GM18520 (cell line): Measurements from ENCODE around the gene TSPAN32.

ENCODE experiments used
- ATAC-seq: cut with Tn5 transposase; IDR thresholded peaks from one replicate; pipeline ENCODE4 v1.9.1; 2021; ENCODE audit not compliant: unreplicated experiment

TSPAN32 gene

GRCh38 chr11:2314136-2314524 lies 12.3 kb downstream of the TSPAN32 start:
- no peak for ATAC-seq

- ATAC-seq = no peak
These were observed 12.9 kb downstream of the TSPAN32 start for GRCh38 chr11:2314525-2315394.

GRCh38 chr11:2315395-2316168 lies 13.8 kb downstream of the TSPAN32 start:
- no peak for ATAC-seq

GRCh38 chr11:2316169-2316962 lies 14.6 kb downstream of the TSPAN32 start:
- no peak for ATAC-seq

GRCh38 chr11:2316963-2317244 lies 15.1 kb downstream of the TSPAN32 start:
- no peak for ATAC-seq

GRCh38 chr11:2317354-2318050 lies 15.7 kb downstream of the TSPAN32 start:
- no peak for ATAC-seq

GRCh38 chr11:2318123-2318522 lies 16.3 kb downstream of the TSPAN32 start:
- ATAC-seq = no peak

GRCh38 chr11:2318707-2319106 lies 16.9 kb downstream of the TSPAN32 start:
- ATAC-seq = no peak

GRCh38 chr11:2319791-2320472 lies 18.1 kb downstream of the TSPAN32 start:
- ATAC-seq = no peak

GRCh38 chr11:2320568-2321310 lies 18.9 kb downstream of the TSPAN32 start:
- no peak for ATAC-seq

GRCh38 chr11:2321311-2321683 lies 19.5 kb downstream of the TSPAN32 start:
- ATAC-seq = no peak

GRCh38 chr11:2325123-2325522 lies 23.3 kb downstream of the TSPAN32 start:
- no peak for ATAC-seq

GRCh38 chr11:2325719-2326118 lies 23.9 kb downstream of the TSPAN32 start:
- no peak for ATAC-seq

GRCh38 chr11:2327032-2327431 lies 25.2 kb downstream of the TSPAN32 start:
- no peak for ATAC-seq

- no peak for ATAC-seq
These were observed 26.2 kb downstream of the TSPAN32 start for GRCh38 chr11:2328021-2328420.

GRCh38 chr11:2328656-2329354 lies 27.0 kb downstream of the TSPAN32 start:
- ATAC-seq = no peak

GRCh38 chr11:2329551-2329950 lies 27.7 kb downstream of the TSPAN32 start:
- ATAC-seq = no peak

GRCh38 chr11:2330696-2331095 lies 28.9 kb downstream of the TSPAN32 start:
- no peak for ATAC-seq

GRCh38 chr11:2331404-2331803 lies 29.6 kb downstream of the TSPAN32 start:
- ATAC-seq = no peak
